SK-N-SH (cell line): ENCODE results near the gene NECTIN1. TPM values are rescaled to one million over a fixed set of nuclear protein-coding genes. Genes with fewer than 3 reads are reported as not detected.

Experiments used
- CTCF ChIA-PET: fragments of 300-600, 350-600 bp; formaldehyde crosslinking; extraction: SDS; loops from one replicate; lab custom pipeline; 2021; lab: Yijun Ruan, JAX
- POLR2A ChIA-PET: fragments of 350-600 bp; sonication (Branson Sonifier 250); formaldehyde crosslinking; extraction: SDS; loops from one replicate; lab custom pipeline; 2020; ENCODE audit warnings: antibody characterized with exemption, inconsistent platforms; lab: Yijun Ruan, JAX
- DNase-seq: peaks from one replicate; pipeline ENCODE4 v3.0.0; 2012
- H2AFZ ChIP-seq: fragments of 200-600 bp; sonication (generic); 2 replicates; pipeline ENCODE4 v1.8.1; 2016; ENCODE audit warnings: antibody characterized with exemption, mild to moderate bottlenecking, low read depth
- H3F3A ChIP-seq: fragments of 200-600 bp; sonication (generic); replicated peaks from 2 replicates; pipeline ENCODE3; 2016; ENCODE audit warnings: antibody characterized with exemption, mild to moderate bottlenecking; ENCODE audit not compliant: insufficient read depth
- H3K27ac ChIP-seq, 2 experiments: fragments of 200-500 bp in 1 of 2; fragments of 200-600 bp in 1 of 2; sonication (Bioruptor generic) in 1 of 2; sonication (generic), shearing (Covaris generic) in 1 of 2; 2 replicates each; pipeline versions ENCODE4 v1.5.1 to v1.6.1; 2014 to 2016; ENCODE audit warnings: low read depth in 2 of 2, inconsistent platforms in 1 of 2, low read length in 1 of 2, mild to moderate bottlenecking in 1 of 2, mixed read lengths in 1 of 2
- H3K27me3 ChIP-seq: fragments of 200-600 bp; sonication (generic), shearing (Covaris generic); 2 replicates; pipeline ENCODE4 v1.6.1; 2016; ENCODE audit warnings: mixed run types; ENCODE audit not compliant: insufficient read depth
- H3K36me3 ChIP-seq, 2 experiments: fragments of 200-500 bp in 1 of 2; fragments of 200-600 bp in 1 of 2; sonication (Bioruptor generic) in 1 of 2; sonication (generic) in 1 of 2; replicated peaks in 1 of 2; 2 replicates each; pipeline versions ENCODE3 to v1.5.1; 2014 to 2016; ENCODE audit warnings: low read length in 1 of 2, mild to moderate bottlenecking in 1 of 2; ENCODE audit not compliant: insufficient read depth in 2 of 2, control insufficient read depth in 1 of 2
- H3K4me1 ChIP-seq, 2 experiments: fragments of 200-500 bp in 1 of 2; fragments of 200-600 bp in 1 of 2; sonication (Bioruptor generic) in 1 of 2; sonication (generic), shearing (Covaris generic) in 1 of 2; 2 replicates each; pipeline versions ENCODE4 v1.5.1 to v1.6.1; 2014 to 2016; ENCODE audit warnings: low read depth in 1 of 2, low read length in 1 of 2, mixed run types in 1 of 2; ENCODE audit not compliant: insufficient read depth in 2 of 2, control insufficient read depth in 1 of 2
- H3K4me2 ChIP-seq: fragments of 200-600 bp; sonication (generic), shearing (Covaris generic); 2 replicates; pipeline ENCODE4 v1.6.1; 2017; ENCODE audit warnings: mixed run types
- H3K4me3 ChIP-seq, 2 experiments: fragments of 200-500 bp in 1 of 2; fragments of 200-600 bp in 1 of 2; sonication (Bioruptor generic) in 1 of 2; sonication (generic), shearing (Covaris generic) in 1 of 2; 2 replicates each; pipeline versions ENCODE4 v1.5.1 to v1.8.1; 2014 to 2016; ENCODE audit warnings: low read depth in 2 of 2, inconsistent platforms in 1 of 2, low read length in 1 of 2, mild to moderate bottlenecking in 1 of 2, mixed read lengths in 1 of 2, moderate library complexity in 1 of 2
- H3K79me2 ChIP-seq: fragments of 200-600 bp; sonication (generic); 2 replicates; pipeline ENCODE4 v1.8.1; 2017; ENCODE audit warnings: mild to moderate bottlenecking; ENCODE audit not compliant: insufficient read depth
- H3K9ac ChIP-seq: fragments of 200-600 bp; sonication (generic); 2 replicates; pipeline ENCODE4 v1.6.1; 2017; ENCODE audit warnings: mixed run types
- H3K9me2 ChIP-seq: fragments of 200-600 bp; sonication (generic); 2 replicates; pipeline ENCODE4 v1.6.1; 2017; ENCODE audit warnings: mixed run types
- H3K9me3 ChIP-seq: fragments of 200-600 bp; sonication (generic); 2 replicates; pipeline ENCODE4 v1.6.1; 2017; ENCODE audit warnings: mixed run types, mild to moderate bottlenecking, moderate library complexity
- H4K20me1 ChIP-seq: fragments of 200-600 bp; sonication (generic); 2 replicates; pipeline ENCODE4 v1.6.1; 2017; ENCODE audit warnings: mild to moderate bottlenecking, mixed run types; ENCODE audit not compliant: insufficient read depth
- CTCF ChIP-seq: fragments of 200-600 bp; sonication (generic); IDR thresholded peaks from 2 replicates; pipeline ENCODE4 v1.6.1; 2017; ENCODE audit warnings: antibody characterized with exemption, mild to moderate bottlenecking, moderate library complexity
- FOXJ3 ChIP-seq: sonication (generic); formaldehyde crosslinking; IDR thresholded peaks from 2 replicates; pipeline ENCODE4 v1.5.1; 2020; ENCODE audit warnings: mild to moderate bottlenecking, missing genetic modification reagents
- MXI1 ChIP-seq: IDR thresholded peaks from 2 replicates; pipeline ENCODE4 v1.6.1; 2012; ENCODE audit warnings: mild to moderate bottlenecking, low read depth, low read length, improper control_type of control experiment
- NRF1 ChIP-seq: IDR thresholded peaks from 2 replicates; pipeline ENCODE4 v1.6.1; 2012; ENCODE audit warnings: low read depth, mild to moderate bottlenecking, low read length
- POLR2AphosphoS5 ChIP-seq: IDR thresholded peaks from 2 replicates; pipeline ENCODE4 v1.6.1; 2012; ENCODE audit warnings: low read depth, low read length
- RAD21 ChIP-seq: IDR thresholded peaks from 2 replicates; pipeline ENCODE4 v1.6.1; 2012; ENCODE audit warnings: mild to moderate bottlenecking, low read length
- REST ChIP-seq: IDR thresholded peaks from 2 replicates; pipeline ENCODE4 v1.6.1; 2012; ENCODE audit warnings: mild to moderate bottlenecking, low read depth, low read length, moderate library complexity
- RFX5 ChIP-seq: IDR thresholded peaks from 2 replicates; pipeline ENCODE4 v1.6.1; 2012; ENCODE audit warnings: mild to moderate bottlenecking, improper control_type of control experiment, low read length
- RXRA ChIP-seq: IDR thresholded peaks from 2 replicates; pipeline ENCODE4 v1.4.0; 2012; ENCODE audit warnings: low read depth, mild to moderate bottlenecking, borderline replicate concordance
- TCF12 ChIP-seq: IDR thresholded peaks from 2 replicates; pipeline ENCODE4 v1.4.0; 2012
- TEAD4 ChIP-seq: IDR thresholded peaks from 2 replicates; pipeline ENCODE4 v1.4.0; 2012; ENCODE audit warnings: mild to moderate bottlenecking, borderline replicate concordance; ENCODE audit not compliant: insufficient read depth
- YY1 ChIP-seq: IDR thresholded peaks from 2 replicates; pipeline ENCODE4 v1.4.0; 2012; ENCODE audit warnings: low read depth, mild to moderate bottlenecking
- WGBS: methylation state at CpG from one replicate; pipeline ENCODE4 v1.1.6; 2017; ENCODE audit warnings: low lambda C conversion rate; 5-methylcytosine and 5-hydroxymethylcytosine counted together
- polyA plus RNA-seq, 3 experiments: library from polyadenylated mRNA; depleted of rRNA; stranded (reverse); fragments of >200 nt; gene quantifications; 2 replicates each; pipeline ENCODE4 v1.2.3, GENCODE V29; 2012

The NECTIN1 gene
- polyA plus RNA-seq, 1 of the 3 experiments (the other 2 are of a cell fraction) = 9.1 TPM

GRCh38 chr11:119745776-119746535, 17.0 kb upstream of the NECTIN1 start:
- H3K9me2 ChIP-seq = no peaks in the 10 kb centered on the region
- no peak overlapping the region for H3K9ac ChIP-seq
- H3K79me2 ChIP-seq = no peaks in the 10 kb centered on the region
- ChIA-PET CTCF (interaction anchor here (0.9 to 5.6 kb wide), 2 partner anchors 17 to 33 kb away, joined by 3 to 22 read pairs; partner anchors contain the start of gene NECTIN1), POLR2A (interaction anchor here (0.6 kb wide), 1 partner anchor 178 kb away, joined by 4 read pairs; no protein-coding TSS in a partner anchor)
- no peak overlapping the region for H3K27ac ChIP-seq
- H3K4me3 ChIP-seq = no peak overlapping the region
- TF ChIP-seq NRF1 (no peak), REST (no peak), RXRA (no peak), TCF12 (no peak), POLR2AphosphoS5 (no peak), TEAD4 (no peak), RAD21 (no peak), FOXJ3 (CRISPR knock-in tag) (no peak), RFX5 (no peak)
- DNase-seq = no peak
- H2AFZ ChIP-seq = no peak overlapping the region
- H3K4me1 ChIP-seq = peaks cover 0 to 20% of the 10 kb centered on the region in 2 experiments; a peak in 2 of 4 replicates
- no peaks in the 10 kb centered on the region for H3K9me3 ChIP-seq
- no peak overlapping the region for H3K4me2 ChIP-seq
- no peaks in the 10 kb centered on the region for H3F3A ChIP-seq
- WGBS = 74% methylated on average over 14 of the region's 16 CpGs
- H4K20me1 ChIP-seq = no peaks in the 10 kb centered on the region
- H3K36me3 ChIP-seq = no peaks in the 10 kb centered on the region
- H3K27me3 ChIP-seq = no peaks in the 10 kb centered on the region

- H3K27ac ChIP-seq = no peak overlapping the region
- H3K27me3 ChIP-seq = no peaks in the 10 kb centered on the region
- TF ChIP-seq REST (no peak), YY1 (no peak), RFX5 (no peak), MXI1 (no peak), CTCF (no peak), TCF12 (no peak), NRF1 (no peak)
- H3K9ac ChIP-seq = no peak overlapping the region
- H2AFZ ChIP-seq = no peak overlapping the region
- H3K36me3 ChIP-seq = no peaks in the 10 kb centered on the region
- H3K79me2 ChIP-seq = no peaks in the 10 kb centered on the region
- peaks cover 0 to 29% of the 10 kb centered on the region in 2 experiments; a peak in 2 of 4 replicates for H3K4me1 ChIP-seq
- no peaks in the 10 kb centered on the region for H4K20me1 ChIP-seq
- H3K9me2 ChIP-seq = no peaks in the 10 kb centered on the region
- H3K9me3 ChIP-seq = no peaks in the 10 kb centered on the region
- DNase-seq = no peak
- POLR2A ChIA-PET = no interaction called here
- no peaks in the 10 kb centered on the region for H3F3A ChIP-seq
- 55% methylated on average over 4 of the region's 5 CpGs for WGBS
- H3K4me2 ChIP-seq = no peak overlapping the region
- H3K4me3 ChIP-seq = no peak overlapping the region
- CTCF ChIA-PET = interaction anchor here (1.5 to 5.6 kb wide), 2 partner anchors 15 to 16 kb away, joined by 3 to 22 read pairs; partner anchors contain the start of gene NECTIN1
These were observed 16.1 kb upstream of the NECTIN1 start for GRCh38 chr11:119745112-119745511.
